Endothelial cell of umbilical vein (primary cell): ENCODE data around the gene RCOR1. TPM values are rescaled to one million over a fixed set of nuclear protein-coding genes. Genes with fewer than 3 reads are reported as not detected.

Source experiments
- BruUV-seq: library from RNA; stranded (reverse); fragments of 400-500 nt; replicated peaks from 2 replicates; lab custom pipeline; 2021; lab: Mats Ljungman, UMichigan
- CTCF ChIA-PET: fragments of 300-600, 350-600 bp; sonication (Branson Sonifier 250); formaldehyde crosslinking; loops from one replicate; lab custom pipeline; 2021; ENCODE audit warnings: antibody characterized with exemption, inconsistent platforms; lab: Charles Lee
- POLR2A ChIA-PET: fragments of 300-600, 350-600 bp; sonication (Branson Sonifier 250); formaldehyde crosslinking; loops from one replicate; lab custom pipeline; 2021; ENCODE audit warnings: antibody characterized with exemption, inconsistent platforms; lab: Charles Lee
- DNase-seq: peaks from one replicate; pipeline ENCODE4 v3.0.0-alpha.2; 2011; ENCODE audit warnings: low read depth, low spot score
- FAIRE-seq: peaks from 2 replicates; lab custom pipeline; 2011; peaks lifted over from hg19 to GRCh38; lab: Jason Lieb, UNC
- H2AFZ ChIP-seq: 2 replicates; pipeline ENCODE4 v1.6.0; 2012; ENCODE audit warnings: low read depth, low read length, control low read depth, inconsistent platforms
- H3K27ac ChIP-seq: 2 replicates; pipeline ENCODE4 v1.5.1; 2011; ENCODE audit warnings: low read depth, mild to moderate bottlenecking, control low read depth, low read length, moderate library complexity; ENCODE audit not compliant: insufficient read depth
- H3K27me3 ChIP-seq, 2 experiments: 2 replicates each; pipeline versions ENCODE4 v1.6.0 to v1.6.1; 2011; ENCODE audit warnings: low read length in 2 of 2, mixed read lengths in 1 of 2; ENCODE audit not compliant: control insufficient read depth in 2 of 2, insufficient read depth in 2 of 2
- H3K36me3 ChIP-seq, 2 experiments: 2 replicates in 1 of 2; 3 replicates in 1 of 2; pipeline ENCODE4 v1.5.1; 2011; ENCODE audit warnings: low read length in 2 of 2, mild to moderate bottlenecking in 1 of 2, moderate library complexity in 1 of 2; ENCODE audit not compliant: control insufficient read depth in 2 of 2, insufficient read depth in 2 of 2; ENCODE audit errors: extremely low read depth in 1 of 2
- H3K4me1 ChIP-seq: 3 replicates; pipeline ENCODE4 v1.5.1; 2011; ENCODE audit warnings: mild to moderate bottlenecking, low read length; ENCODE audit not compliant: control insufficient read depth, insufficient read depth; ENCODE audit errors: extremely low read depth
- H3K4me2 ChIP-seq: 2 replicates; pipeline ENCODE4 v1.6.1; 2011; ENCODE audit warnings: low read length, control low read depth, mixed read lengths; ENCODE audit not compliant: insufficient read depth
- H3K4me3 ChIP-seq, 3 experiments: fragments of 200-600 bp in 1 of 3; sonication (generic), shearing (Covaris generic) in 1 of 3; replicated peaks in 1 of 3; 2 replicates each; pipeline ENCODE4 v1.5.1; 2011 to 2016; ENCODE audit warnings: control low read depth in 3 of 3, low read length in 3 of 3, mild to moderate bottlenecking in 2 of 3, inconsistent platforms in 1 of 3, low read depth in 1 of 3, moderate library complexity in 1 of 3; ENCODE audit not compliant: insufficient read depth in 1 of 3
- H3K79me2 ChIP-seq: 2 replicates; pipeline ENCODE4 v1.6.0; 2012; ENCODE audit warnings: low read length, inconsistent platforms; ENCODE audit not compliant: control insufficient read depth, insufficient read depth
- H3K9ac ChIP-seq: replicated peaks from 2 replicates; pipeline ENCODE3; 2011; ENCODE audit warnings: low read length, control low read depth; ENCODE audit not compliant: insufficient read depth; ENCODE audit errors: extremely low read depth
- H3K9me1 ChIP-seq: replicated peaks from 3 replicates; pipeline ENCODE4 v1.6.0; 2011; ENCODE audit warnings: mild to moderate bottlenecking, low read length; ENCODE audit not compliant: control insufficient read depth, insufficient read depth; ENCODE audit errors: extremely low read depth
- H3K9me3 ChIP-seq: replicated peaks from 2 replicates; pipeline ENCODE4 v1.5.1; 2012; ENCODE audit warnings: low read length, inconsistent platforms; ENCODE audit not compliant: control insufficient read depth, insufficient read depth
- H4K20me1 ChIP-seq: replicated peaks from 2 replicates; pipeline ENCODE3; 2011; ENCODE audit warnings: mild to moderate bottlenecking, low read length; ENCODE audit not compliant: control insufficient read depth, insufficient read depth; ENCODE audit errors: extremely low read depth
- CTCF ChIP-seq, 2 donors: IDR thresholded peaks; 1 replicate in 1 of 2; 2 replicates in 1 of 2; pipeline ENCODE4 v1.5.1; 2011; ENCODE audit warnings: low read length in 2 of 2, mild to moderate bottlenecking in 2 of 2, moderate library complexity in 2 of 2, control low read depth in 1 of 2, inconsistent platforms in 1 of 2, low read depth in 1 of 2; ENCODE audit not compliant: insufficient read depth in 1 of 2; ENCODE audit errors: extremely low read depth in 1 of 2
- EZH2 ChIP-seq: IDR thresholded peaks from 2 replicates; pipeline ENCODE4 v1.6.1; 2012; ENCODE audit warnings: borderline replicate concordance, low read depth, mild to moderate bottlenecking, moderate library complexity, low read length, inconsistent platforms; ENCODE audit not compliant: severe bottlenecking
- FOS ChIP-seq: IDR thresholded peaks from 2 replicates; pipeline ENCODE4 v1.6.1; 2011; ENCODE audit warnings: mild to moderate bottlenecking, low read length, moderate library complexity, borderline replicate concordance; ENCODE audit not compliant: insufficient read depth
- GATA2 ChIP-seq: IDR thresholded peaks from 2 replicates; pipeline ENCODE4 v1.7.0; 2011; ENCODE audit warnings: low read depth, mild to moderate bottlenecking, moderate library complexity, mixed read lengths, low read length; ENCODE audit not compliant: insufficient read length, insufficient read depth
- JUN ChIP-seq: IDR thresholded peaks from 2 replicates; pipeline ENCODE4 v1.6.1; 2011; ENCODE audit warnings: borderline replicate concordance, low read depth; ENCODE audit not compliant: insufficient read length, insufficient read depth
- MYC ChIP-seq: IDR thresholded peaks from one replicate; pipeline ENCODE4 v1.6.1; 2011; ENCODE audit warnings: mild to moderate bottlenecking, low read depth, low read length
- POLR2A ChIP-seq: IDR thresholded peaks from 2 replicates; pipeline ENCODE4 v1.6.1; 2012; ENCODE audit warnings: low read depth, mild to moderate bottlenecking, control low read depth, low read length
- POLR2AphosphoS5 ChIP-seq: IDR thresholded peaks from 2 replicates; pipeline ENCODE4 v1.6.1; 2012; ENCODE audit warnings: low read depth, mild to moderate bottlenecking, control low read depth, low read length, moderate library complexity; ENCODE audit not compliant: insufficient read depth
- dilution Hi-C: fragments of 300-500 bp; cut with MboI; formaldehyde crosslinking; loops from one replicate; pipeline ENCODE4 v1.15.0; 2019; ENCODE audit warnings: low sequenced_read_pairs; ENCODE audit not compliant: extremely low pct_ligation_motif_present
- intact Hi-C: fragments of 100-400 bp; cut with micrococcal nuclease; formaldehyde crosslinking; loops from one replicate; pipeline ENCODE4 v1.10.0; 2022
- polyA plus RNA-seq, 4 experiments: library from polyadenylated mRNA; depleted of rRNA in 3 of 4; stranded (reverse) in 3 of 4; unstranded in 1 of 4; fragments of >200 nt; gene quantifications; 2 replicates each; pipeline versions ENCODE4 v1.2.1 to v1.2.3, GENCODE V29; 2011 to 2012; ENCODE audit warnings: missing spikeins in 1 of 4
- total RNA-seq: library from RNA; stranded (reverse); gene quantifications from 2 replicates; pipeline ENCODE4 v1.2.3, GENCODE V29; 2021
- TF ChIP-seq, protein P1 (sequence below): IDR thresholded peaks from 2 replicates; pipeline ENCODE4 v1.6.1; 2011; ENCODE audit not compliant: insufficient read depth, insufficient read length

RCOR1 gene
- total and polyA plus RNA-seq, 2 donors (not counting 3 experiments of a cell fraction or from before 2014, with no cell fraction given): 15.6 to 32.2 TPM

DNA sequence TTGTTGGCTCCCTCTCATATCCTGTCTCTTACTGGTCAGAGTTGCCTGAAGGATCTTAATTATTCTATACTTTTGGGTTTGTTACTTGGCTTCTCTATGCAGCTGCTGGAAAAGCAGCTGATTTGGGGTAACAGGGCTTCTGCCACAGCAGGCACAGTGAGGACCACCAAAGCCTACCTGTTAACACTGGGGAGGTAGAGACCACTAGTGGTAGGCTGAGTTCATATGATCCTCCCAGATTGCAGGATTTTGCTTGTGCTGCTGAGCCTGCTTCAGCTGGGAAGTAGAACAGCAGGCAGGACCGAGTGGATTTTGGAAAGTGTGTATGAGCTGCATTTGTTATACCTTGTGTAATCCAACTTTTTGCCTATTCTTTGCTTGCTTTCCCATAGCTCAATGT, 34.1 kb downstream of the RCOR1 start:
- H3K27me3 ChIP-seq: no peaks in the 10 kb centered on the region
- dilution Hi-C loops: no loop called here
- FAIRE-seq: no peak

More for the DNA sequence above, 34.1 kb downstream of the RCOR1 start:
- Histone ChIP-seq H3K9ac (no peak overlapping the region), H3K4me3 (no peak overlapping the region), H3K4me2 (no peak overlapping the region), H3K9me3 (no peaks in the 10 kb centered on the region), H3K27ac (no peak overlapping the region), H2AFZ (no peak overlapping the region), H4K20me1 (no peaks in the 10 kb centered on the region), H3K4me1 (peaks cover 34% of the 10 kb centered on the region), H3K79me2 (peaks cover 73% of the 10 kb centered on the region), H3K36me3 (no peaks in the 10 kb centered on the region), H3K9me1 (no peaks in the 10 kb centered on the region)
- no peak for DNase-seq
- CTCF ChIA-PET: interaction anchor here (0.6 to 1.1 kb wide), 2 partner anchors 29 to 61 kb away, joined by 3 to 5 read pairs; no protein-coding TSS in a partner anchor
- no TSS peak for BruUV-seq
- POLR2A ChIA-PET: no interaction called here
- TF ChIP-seq FOS (no peak), GATA2 (no peak), JUN (no peak), MYC (no peak), EZH2 (no peak), POLR2AphosphoS5 (no peak), CTCF (IDR thresholded peaks at IDR 0.05; ENCODE audit: extremely low read depth in 1 of 2, insufficient read depth in 1 of 2, low read depth in 1 of 2, low read length in 2 of 2) (no peak), POLR2A (no peak)
- TF ChIP-seq, protein P1, sequence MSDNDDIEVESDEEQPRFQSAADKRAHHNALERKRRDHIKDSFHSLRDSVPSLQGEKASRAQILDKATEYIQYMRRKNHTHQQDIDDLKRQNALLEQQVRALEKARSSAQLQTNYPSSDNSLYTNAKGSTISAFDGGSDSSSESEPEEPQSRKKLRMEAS: no peak
- intact Hi-C loops: no loop called here
